ENCODE data around the gene APAF1. TPM values are rescaled to one million over a fixed set of nuclear protein-coding genes. Genes with fewer than 3 reads are reported as not detected.

Gene APAF1
- total RNA-seq, result 16.5 and 30.0 TPM in 2 replicates

GRCh38 chr12:98644712-98645571, at the start of gene APAF1, which contains the start of gene IKBIP:
TSS of gene APAF1 (plus strand) at chr12:98645290. CDS start at chr12:98648360, 3,070 bp downstream.
TSS of gene IKBIP (minus strand) at chr12:98644788. CDS start at chr12:98644701, 87 bp downstream.

Other genes with a start within 250 kb of the APAF1 start
- gene TMPO, start 129.7 kb upstream of the APAF1 start, total RNA-seq, result 114 and 120 TPM in 2 replicates
- gene SLC25A3, start 51.6 kb upstream of the APAF1 start, total RNA-seq, result 730 and 778 TPM in 2 replicates
- 65.3 and 81.3 TPM in 2 replicates for gene IKBIP, start 502 bp upstream of the APAF1 start, total RNA-seq

Data from mammary microvascular endothelial cell (primary cell).